ENCODE data around the gene SCIN.

SCIN gene

DNA sequence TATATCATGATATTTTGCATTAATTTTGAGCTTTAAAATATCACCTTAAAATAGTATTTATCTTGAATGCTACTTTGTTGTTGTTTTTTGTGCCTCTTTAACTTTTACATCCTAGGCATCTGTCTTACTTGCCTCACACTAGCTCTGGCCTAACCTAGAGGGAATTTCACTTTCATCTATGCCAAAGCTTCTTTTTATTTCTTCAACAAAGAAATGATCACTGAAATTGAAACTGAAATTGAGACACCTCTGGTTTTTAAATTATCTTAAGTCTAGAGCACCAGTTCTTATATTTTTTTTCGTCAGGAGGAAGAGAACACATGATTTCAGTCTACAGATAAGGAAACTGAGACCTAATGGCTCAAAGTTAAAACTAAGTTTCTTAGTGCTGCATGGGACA lies 3.5 kb upstream of the SCIN start:
- DNase-seq (ENCODE audit: low read depth in 2 of 2): no peak

DNA sequence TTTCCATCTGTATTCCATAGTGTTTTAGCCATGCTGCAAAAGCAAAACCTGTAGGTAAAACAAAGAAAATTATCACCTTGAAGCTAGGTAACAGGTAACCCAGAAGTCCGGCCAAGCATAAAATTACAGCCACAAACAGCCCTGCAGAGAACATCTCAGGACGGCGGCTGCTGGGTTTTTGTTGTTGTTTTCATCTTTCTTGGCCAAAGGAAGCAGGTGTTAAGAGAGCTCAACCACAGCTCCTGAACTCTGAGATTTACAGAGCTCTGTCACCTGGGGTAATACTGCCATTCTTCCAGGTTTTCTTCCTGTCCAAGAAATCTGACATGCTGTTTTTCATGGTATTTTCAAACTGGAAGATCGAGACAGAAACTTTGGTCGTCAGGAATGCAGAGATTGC lies 847 bp upstream of the SCIN start:
- no peak for DNase-seq (ENCODE audit: low read depth in 2 of 2)

DNA sequence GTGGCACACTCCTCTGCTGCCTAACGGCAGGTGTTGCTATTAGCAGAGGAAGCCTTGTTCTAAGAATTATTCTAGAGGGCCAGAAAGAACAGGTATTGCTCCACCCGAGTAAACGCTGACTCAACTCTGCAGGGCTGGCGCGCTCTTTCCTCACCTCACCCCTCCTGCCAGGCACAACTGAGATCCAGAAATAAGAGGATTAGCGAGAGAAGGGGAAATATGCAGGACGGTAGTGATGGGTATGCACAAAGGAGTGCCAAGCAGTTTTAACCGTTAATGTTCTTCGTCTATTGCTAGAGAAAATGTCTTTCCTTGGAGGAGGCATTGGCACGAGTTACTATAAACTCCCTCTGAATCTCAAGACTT lies 369 bp upstream of the SCIN start:
- no peak for DNase-seq (ENCODE audit: low read depth in 2 of 2)

DNA sequence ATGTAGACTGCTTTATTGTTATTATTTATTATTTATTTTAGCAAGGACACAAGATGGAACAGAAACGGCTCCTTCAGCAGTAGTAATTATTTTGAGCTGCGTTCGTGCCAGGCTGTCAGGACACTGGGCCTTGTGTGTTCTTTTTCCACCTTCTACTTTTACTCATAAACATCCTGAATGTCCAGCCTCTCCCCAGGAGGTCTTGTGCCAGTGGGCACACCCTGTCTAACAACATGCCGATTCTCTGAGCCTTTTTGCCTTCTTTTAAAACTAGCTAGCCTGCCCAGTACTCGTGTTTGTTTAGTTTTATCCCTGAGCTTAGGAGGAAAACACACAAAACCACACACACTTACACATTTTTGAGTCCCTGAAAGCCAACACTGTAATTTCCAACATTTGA lies 1.2 kb downstream of the SCIN start:
- DNase-seq (ENCODE audit: low read depth in 2 of 2): no peak

DNA sequence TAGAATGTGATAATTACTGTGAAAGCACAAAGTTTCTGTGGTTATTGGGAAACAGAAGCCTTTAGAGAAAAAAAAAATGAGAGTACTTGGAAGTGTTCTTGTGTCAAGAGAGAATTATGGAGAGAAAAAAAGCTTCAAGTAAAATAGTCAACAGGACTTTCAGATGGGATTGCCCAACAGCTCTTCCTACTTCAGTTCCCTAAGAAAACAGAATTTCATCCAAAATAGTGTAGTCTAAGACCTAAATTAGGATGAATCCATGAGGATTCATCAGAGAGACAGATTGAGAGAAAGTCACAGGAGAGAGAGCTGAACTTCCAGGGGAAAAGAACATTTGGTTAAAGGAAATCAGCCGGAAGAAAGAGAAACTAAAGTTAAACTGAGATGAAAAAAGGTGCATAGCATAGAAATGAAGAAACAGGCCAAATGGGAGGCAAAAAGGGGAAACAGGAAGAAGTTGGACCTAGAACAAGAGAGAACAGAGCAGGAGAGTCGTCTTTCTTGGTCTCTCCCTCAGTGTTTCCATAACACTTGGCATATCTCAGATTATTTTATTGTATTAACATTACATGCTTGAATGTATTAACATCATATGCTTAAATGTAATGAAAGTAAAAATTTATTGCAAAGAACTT lies 2.5 kb downstream of the SCIN start:
- no peak for DNase-seq (ENCODE audit: low read depth in 2 of 2)

DNA sequence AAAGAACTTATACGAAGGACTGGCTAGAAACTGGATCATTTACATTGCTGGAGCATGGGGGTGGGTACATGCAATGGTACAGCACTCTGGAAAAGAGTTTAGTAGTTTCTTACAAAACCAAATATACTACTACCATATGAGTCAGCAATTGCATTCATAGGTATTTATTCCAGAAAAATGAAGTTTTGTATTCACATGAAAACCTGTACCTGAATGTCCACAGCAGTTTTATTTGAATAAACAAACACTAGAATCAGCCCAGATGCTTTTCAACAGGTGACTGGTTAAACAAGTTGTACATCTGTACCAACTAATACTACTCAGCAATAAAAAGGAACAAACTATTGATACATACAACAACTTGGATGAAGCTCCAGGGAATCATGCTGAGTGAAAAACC lies 3.4 kb downstream of the SCIN start:
- DNase-seq (ENCODE audit: low read depth in 2 of 2): no peak

DNA sequence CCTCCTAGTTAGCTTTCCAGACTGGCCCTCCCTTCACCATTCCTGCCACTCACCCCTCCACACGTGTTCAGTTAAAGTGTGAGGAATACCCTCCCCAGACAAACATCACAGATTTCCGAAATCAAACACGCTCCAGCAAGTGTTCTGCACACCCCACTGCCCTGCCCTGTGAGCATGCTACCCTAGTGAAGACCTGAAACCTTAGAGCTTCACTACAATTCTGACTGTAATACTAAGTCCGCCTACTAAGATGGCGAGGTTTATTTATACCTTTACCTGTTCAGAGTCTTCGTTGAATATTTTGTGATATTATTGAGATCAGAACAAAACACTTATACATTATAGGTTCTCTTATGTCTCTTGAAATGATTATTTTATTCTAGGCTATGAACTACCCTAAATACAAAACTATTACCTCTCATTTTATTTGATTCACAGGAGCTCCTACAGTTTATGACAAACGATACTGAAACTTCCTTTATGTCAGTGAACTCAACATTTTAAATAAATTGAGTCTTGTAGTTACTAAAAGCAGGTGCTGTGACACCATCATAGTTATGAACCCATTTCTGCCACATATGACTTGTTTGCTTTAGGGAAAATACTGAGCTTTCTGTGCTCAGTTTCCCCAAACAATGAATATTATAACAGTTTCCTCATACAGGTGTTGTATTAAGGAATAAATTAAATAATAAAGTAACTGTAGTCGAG lies 8.6 kb downstream of the SCIN start:
- DNase-seq (ENCODE audit: low read depth in 2 of 2): no peak

DNA sequence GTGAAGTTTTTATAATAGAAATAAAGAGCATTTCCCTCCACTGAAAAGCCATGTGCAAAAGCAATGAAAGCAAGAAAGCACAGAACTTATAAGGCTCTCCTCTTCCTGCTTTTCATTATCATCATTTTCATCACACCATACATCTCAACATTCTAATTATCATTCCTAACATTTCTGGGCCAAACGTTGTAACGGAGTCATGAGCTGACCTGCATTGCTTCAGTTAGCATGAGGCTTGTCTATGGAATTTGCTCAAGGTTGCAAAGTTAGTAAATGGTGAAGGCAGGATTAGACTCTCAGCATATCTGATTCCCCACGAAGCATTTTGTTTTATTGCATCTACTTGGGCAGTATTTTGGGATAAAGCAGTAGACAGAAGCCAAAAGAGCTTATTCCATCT lies 11.4 kb downstream of the SCIN start:
- no peak for DNase-seq (ENCODE audit: low read depth in 2 of 2)

DNA sequence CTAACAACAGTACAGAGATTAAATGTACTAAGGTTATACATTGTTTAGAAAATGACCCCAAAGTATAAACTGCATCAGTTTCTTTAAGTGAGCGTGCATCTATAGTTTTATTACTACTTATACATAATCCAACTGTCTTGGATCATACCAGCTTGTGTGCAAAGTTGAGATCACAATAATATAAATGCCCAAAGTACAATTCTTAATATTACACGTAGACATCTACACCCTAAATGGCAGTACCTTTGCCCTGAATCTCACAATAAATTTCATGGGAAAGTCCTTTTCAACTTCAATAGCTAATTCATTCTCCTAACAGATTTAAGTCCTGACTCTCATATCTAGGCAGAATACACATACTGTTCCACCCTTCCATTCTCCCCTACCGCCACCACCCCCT lies 11.8 kb downstream of the SCIN start:
- DNase-seq (ENCODE audit: low read depth in 2 of 2): no peak

DNA sequence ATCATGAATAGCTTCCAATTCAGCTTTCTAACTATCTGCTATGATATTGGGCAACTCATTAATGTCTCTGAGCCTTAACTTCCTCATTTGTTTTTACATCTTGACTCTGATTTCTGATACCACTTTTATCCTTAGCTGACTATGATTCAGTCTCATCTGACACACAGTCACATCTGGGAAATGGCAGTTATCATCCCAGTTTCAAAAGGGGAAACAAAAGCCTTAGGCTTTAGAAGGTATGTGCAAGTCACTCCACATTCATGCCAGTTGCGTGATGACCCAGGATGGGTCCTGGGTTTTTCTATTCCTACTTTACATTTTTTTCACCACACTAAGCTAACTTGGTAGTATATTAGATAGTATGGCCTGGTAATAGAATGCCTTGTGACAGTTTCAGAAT lies 12.7 kb downstream of the SCIN start:
- DNase-seq (ENCODE audit: low read depth in 2 of 2): no peak

DNA sequence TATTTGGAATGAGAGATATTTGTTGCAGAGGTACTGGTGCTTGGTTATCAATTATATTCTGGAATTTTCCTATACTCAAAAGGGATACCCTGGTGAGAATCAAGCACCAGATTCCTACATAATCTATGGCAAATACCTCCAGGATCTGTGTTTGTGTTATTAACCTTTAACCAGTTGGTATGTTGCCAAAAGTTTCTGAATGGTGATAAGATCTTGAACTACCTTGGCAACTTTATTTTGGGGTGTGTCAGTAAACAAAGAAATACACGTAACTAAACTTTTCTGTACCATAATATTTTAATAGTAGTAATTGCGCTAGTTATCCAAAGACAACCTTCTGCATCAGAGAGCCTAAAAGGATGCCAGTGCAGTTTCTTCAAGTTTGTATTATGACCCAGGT lies 13.4 kb downstream of the SCIN start:
- DNase-seq (ENCODE audit: low read depth in 2 of 2): no peak

DNA sequence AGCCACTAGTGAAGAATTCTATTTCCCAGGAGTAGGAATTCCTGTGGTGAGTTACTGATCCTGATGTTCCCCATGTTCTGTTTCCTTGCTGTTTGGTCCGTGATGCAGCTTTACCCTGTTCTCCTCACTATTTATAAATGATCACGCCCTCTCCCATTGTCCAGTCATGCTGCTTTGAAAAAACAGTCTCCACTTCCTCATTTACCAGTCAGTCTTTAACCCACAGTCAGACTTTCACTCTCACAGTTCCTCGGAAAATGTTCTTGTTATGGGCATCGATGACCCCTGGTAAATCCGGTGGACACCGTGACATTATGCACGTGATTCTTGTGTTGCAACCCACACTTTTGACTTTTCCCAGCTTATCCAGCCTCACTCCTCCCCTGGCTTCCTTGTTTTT lies 14.4 kb downstream of the SCIN start:
- no peak for DNase-seq (ENCODE audit: low read depth in 2 of 2)

DNA sequence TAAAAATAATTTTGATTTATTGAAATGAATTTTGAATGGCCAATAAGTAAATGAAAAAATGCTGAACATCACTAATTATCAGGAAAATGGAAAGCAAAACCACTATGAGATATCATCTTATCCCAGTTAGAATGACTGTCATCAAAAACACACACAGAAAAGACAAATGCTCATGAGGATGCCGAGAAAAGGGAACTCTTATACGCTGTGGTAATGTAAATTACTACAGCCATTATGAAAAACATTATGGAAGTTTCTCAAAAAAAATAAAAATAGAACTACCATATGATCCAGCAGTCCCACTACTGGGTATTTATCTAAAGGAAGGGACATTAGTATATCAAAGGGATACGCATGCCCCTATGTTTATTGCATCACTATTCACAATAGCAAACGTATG lies 15.8 kb downstream of the SCIN start:
- no peak for DNase-seq (ENCODE audit: low read depth in 2 of 2)

DNA sequence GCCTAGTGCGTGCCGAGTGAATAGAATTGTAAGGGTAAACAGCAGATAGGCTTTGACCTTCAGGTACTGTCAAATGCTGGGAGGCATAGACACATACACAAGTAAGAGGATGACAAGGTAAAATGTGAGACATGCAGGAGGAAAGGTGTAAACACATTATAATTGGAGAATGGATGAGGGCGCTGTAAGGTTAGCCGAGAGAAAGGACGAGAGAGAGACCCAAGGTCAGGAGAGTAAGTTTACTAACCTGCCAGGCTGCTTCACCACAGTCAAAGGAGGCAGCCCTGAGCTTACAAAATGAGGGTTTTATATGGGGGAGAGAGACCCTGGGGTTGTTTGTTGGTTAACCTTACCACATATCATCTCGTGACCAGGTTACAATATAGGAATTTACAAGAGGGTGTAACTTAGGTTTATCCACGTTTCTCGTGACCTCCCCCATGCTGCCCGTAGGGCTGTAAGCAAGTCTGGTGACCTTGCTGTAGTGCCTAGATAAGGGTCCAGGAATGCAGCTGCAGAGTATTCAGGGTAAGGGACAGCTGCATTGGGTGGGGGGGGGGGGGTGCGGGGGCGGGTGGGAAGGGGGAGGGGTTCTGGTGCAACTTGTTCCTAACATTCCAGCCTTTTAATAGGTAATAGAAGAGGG lies 17.9 kb downstream of the SCIN start:
- no peak for DNase-seq (ENCODE audit: low read depth in 2 of 2)

DNA sequence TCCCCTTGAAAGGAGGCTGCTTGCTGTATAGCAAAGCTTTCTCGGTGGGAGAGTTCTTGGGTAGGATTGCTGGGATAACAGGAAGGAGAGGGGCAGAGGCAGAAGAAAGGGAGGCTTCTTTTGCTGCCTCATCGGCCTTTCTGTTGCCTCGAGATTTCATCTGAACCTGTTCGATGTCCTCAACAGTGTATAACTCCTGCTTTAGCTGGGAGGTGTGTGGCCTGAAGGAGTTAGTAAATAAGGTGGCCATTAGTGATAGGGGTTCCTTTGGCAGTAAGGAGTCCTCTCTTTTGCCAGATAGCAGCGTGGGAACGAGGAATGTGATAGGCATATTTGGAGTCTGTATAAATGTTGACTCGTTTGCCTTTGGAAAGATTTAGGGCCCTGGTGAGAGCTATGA lies 20.0 kb downstream of the SCIN start:
- no peak for DNase-seq (ENCODE audit: low read depth in 2 of 2)

DNA sequence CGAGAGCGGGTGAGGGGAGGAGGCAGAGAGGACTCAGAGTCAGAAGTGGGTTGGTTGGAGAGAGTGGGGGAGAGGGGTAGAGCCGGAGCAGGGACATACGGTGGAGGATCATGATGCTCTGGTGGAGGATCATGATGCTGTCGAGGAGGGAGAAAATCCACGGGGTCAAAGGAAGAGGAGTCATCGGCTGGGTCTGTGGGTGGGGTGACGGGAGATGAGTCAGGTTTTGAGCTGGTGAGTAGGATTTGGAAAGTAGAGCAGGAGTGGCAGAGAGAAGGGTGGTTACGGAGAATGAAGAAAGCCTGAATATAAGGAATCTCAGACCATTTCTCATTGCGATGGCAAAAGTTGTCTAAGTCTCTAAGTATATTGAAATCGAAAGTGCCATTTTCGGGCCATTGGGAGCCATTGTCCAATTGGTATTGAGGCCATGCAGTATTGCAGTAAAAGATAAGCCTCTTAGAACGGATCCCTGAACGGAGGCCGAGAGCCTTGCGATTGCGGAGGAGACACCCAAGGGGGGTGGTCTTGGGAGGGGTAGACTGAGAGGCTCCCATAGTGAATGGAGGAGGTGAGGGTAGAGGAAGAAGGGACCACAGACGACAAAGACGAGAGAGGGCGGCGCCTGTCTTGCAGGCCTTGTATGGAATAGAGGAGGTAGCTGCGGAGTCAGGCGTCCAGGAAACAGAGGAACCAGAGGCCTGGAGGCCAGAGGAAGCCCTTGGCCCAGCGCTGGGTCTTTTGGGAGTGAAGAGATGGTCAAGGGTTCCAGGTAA lies 23.8 kb downstream of the SCIN start:
- DNase-seq (ENCODE audit: low read depth in 2 of 2): no peak

DNA sequence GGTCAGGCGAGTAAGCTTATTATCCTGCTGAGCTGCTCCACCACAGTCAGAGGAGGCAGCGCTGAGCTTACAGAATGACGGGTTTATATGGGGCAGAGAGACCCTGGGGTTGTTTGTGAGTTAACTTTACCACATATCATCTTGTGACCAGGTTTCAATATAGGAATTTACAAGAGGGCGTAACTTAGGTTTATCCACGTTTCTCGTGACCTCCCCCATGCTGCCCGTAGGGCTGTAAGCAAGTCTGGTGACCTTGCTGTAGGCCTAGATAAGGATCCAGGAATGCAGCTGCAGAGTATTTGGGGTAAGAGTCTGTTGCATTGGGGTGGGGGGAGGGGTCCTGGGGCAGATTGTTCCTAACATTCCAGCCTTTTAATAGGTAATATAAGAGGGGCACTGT lies 24.6 kb downstream of the SCIN start:
- DNase-seq (ENCODE audit: low read depth in 2 of 2): no peak

DNA sequence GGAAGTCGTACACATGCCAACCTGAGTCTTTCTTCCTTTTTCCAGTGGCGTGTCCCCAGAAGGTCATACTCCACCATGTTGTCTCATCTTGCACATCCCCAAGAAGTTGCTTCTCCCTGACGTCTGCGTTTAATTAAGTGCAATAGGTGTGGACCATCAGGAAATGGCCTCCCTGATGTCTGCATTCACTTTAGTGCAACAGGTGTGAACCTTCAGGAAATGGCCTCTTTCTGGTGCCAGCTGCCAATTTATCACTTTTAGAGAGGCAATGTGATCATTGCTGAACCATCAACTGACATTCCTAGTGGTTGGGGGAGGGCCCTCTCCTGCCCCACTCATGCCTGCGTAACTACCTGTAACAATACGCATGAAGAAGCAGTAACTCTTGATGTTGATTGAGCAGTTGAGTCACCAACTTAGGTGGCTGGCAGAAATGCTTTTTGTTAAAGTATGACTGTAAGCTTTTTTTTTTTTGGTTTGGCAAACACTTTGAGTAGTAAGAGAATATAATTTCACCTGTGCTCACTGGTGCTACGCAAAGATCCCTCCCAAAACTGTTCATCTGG lies 25.8 kb downstream of the SCIN start:
- no peak for DNase-seq (ENCODE audit: low read depth in 2 of 2)

DNA sequence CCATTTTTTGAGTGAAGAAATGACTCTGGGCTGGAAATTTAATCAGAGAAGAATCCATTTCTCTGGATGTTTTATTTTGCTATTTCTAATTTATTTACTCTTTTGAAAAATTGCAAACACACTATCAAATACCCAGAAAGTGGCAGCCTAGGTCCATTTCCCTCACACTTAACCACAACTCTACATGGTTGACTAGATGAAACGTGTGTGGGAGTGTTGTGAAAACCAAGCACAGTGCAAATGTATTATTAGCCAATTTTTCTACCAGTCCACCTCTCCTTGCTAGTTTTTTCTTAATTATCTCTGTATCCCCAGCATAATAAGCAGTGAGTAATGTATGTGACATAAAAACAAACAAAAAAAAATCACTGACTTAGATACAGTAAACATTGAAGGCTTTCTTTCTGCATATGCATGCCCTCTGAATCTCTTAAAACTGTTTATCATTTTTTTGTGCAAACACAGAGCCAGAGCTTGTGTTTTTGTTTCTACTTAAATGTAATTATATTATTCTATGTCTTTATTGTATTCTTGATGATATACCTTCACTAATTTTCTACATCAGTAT lies 30.9 kb downstream of the SCIN start:
- no peak for DNase-seq (ENCODE audit: low read depth in 2 of 2)

DNA sequence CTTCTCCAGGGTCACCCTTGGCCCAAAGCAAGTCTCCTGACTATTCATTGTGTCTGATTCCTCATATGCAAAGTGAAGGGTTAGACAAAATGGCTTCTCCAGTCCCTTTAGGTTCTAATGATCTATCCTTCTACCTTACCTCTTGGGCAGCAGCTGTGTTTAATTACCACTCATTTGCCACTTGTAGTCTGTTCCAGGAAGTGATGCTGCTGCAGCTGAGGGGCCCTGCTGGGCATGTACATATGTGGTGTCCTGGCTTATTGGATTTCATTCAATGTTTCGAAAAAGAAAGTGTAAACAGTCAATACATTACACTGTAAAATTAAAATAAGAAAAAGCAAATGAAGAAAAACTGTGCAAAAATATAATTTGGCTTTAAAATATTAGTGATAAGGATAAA lies 36.6 kb downstream of the SCIN start:
- no peak for DNase-seq (ENCODE audit: low read depth in 2 of 2)

DNA sequence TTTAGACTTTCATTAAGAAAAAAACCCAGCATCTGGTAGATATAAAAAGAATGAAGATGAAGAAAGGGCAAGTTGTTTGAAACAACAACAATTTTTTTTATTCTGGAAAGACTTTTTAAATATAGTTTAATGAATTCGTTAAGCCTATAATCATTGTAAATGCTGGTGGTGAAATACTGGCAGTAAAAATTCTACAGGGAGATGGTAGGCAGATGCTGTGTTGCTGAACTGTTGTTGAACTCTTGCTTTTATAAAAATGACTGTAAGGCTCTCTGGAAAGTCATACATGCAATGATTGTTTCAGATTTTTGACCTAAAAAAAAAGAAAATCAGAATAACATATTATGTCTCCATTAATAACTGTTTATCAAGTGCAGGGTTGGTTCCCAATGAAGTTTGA lies 39.0 kb downstream of the SCIN start:
- DNase-seq (ENCODE audit: low read depth in 2 of 2): no peak

DNA sequence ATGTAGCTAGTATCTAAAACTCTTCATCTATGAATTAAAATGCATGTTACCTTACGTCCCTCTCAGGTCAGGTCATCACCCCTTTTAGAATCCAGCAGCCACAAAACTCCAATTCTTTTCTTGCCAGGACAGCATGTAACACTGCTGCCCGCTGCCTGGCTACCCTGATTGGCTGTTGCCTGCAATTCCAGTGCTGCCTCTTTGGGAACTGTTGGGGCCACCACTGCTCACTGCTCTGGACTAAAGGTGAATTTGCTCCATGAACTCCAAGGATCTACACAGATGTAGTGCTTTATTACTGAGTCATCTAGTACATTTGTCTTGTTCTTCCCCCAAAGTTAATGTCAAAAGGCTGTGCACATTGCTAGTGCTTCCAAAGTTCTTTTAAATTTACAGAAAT lies 40.4 kb downstream of the SCIN start:
- DNase-seq (ENCODE audit: low read depth in 2 of 2): no peak

Data from stimulated activated CD8-positive, alpha-beta memory T cell treated with anti-CD3 and anti-CD28 coated beads, Interleukin-7, amount 100 ng/mL, for 1 hour (primary cell).